ENCODE measurements around the gene SWT1. TPM values are rescaled to one million over a fixed set of nuclear protein-coding genes. Genes with fewer than 3 reads are reported as not detected.

The SWT1 gene
- total RNA-seq, 6 experiments from 2014 or later = 1.7 to 2.5 (median 2.1) TPM

DNA sequence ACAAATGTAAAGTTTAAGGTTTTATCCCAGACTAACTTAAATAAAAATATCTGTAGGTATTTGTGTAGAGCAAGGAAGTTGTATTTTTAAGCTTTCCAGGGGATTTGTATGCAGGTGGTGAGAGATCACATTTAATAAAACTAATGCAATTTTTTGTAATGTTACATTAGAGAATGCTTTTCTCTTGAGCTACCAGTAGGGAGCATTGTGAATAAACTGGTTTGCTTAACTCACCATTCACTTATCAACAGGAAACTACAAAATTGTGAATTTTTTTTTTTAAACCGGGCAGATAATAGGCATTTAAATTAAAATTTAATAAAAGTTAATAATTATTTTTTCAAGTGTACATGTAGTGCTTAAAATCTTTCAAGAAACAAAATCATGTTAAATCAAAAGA lies 81.5 kb downstream of the SWT1 start:
- Mint-ChIP-seq H3K4me3 (no peak overlapping the region), H3K27me3 (ENCODE audit: insufficient read depth) (0 out of 2 replicates have a peak, but pooled peaks cover 2% of the 10 kb centered on the region), H3K4me1 (ENCODE audit: low read depth) (0 out of 2 replicates have a peak, but pooled peaks cover 4% of the 10 kb centered on the region), H3K36me3 (ENCODE audit: low read depth) (peaks cover 5% of the 10 kb centered on the region; the same call in 1 of the 2 replicates), H3K9me3 (no peaks in the 10 kb centered on the region), H3K27ac (no peak overlapping the region)
- TF ChIP-seq, protein P1, sequence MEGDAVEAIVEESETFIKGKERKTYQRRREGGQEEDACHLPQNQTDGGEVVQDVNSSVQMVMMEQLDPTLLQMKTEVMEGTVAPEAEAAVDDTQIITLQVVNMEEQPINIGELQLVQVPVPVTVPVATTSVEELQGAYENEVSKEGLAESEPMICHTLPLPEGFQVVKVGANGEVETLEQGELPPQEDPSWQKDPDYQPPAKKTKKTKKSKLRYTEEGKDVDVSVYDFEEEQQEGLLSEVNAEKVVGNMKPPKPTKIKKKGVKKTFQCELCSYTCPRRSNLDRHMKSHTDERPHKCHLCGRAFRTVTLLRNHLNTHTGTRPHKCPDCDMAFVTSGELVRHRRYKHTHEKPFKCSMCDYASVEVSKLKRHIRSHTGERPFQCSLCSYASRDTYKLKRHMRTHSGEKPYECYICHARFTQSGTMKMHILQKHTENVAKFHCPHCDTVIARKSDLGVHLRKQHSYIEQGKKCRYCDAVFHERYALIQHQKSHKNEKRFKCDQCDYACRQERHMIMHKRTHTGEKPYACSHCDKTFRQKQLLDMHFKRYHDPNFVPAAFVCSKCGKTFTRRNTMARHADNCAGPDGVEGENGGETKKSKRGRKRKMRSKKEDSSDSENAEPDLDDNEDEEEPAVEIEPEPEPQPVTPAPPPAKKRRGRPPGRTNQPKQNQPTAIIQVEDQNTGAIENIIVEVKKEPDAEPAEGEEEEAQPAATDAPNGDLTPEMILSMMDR (IDR thresholded peaks at IDR 0.05) = peak; percentile 71
- DNase-seq = no peak

DNA sequence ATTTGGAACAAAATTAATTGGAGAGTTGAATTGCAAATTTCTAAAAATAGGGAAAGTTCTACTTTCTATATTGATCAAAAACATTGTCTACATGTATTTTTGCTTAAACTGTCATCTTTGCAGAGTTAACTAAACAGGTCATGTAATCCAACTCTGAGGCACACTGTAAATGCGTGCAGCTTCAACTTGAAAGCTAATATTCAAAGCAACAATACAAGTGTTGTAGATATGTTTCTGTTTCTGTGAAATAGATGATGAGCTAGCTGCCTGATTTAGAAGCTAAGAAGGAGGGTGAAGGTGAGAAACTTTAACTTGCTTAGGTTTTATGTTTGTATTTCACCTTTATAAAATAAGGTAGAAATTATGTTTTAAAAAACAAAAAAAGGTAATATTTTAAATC lies 82.9 kb downstream of the SWT1 start:
- Mint-ChIP-seq H3K4me3 (no peak overlapping the region), H3K27me3 (ENCODE audit: insufficient read depth) (0 out of 2 replicates have a peak, but pooled peaks cover 2% of the 10 kb centered on the region), H3K4me1 (ENCODE audit: low read depth) (peaks cover 13% of the 10 kb centered on the region), H3K27ac (no peak overlapping the region), H3K36me3 (ENCODE audit: low read depth) (peaks cover 5% of the 10 kb centered on the region; the same call in 1 of the 2 replicates), H3K9me3 (no peaks in the 10 kb centered on the region)
- TF ChIP-seq, protein P1 (IDR thresholded peaks at IDR 0.05) = no peak
- no peak for DNase-seq

DNA sequence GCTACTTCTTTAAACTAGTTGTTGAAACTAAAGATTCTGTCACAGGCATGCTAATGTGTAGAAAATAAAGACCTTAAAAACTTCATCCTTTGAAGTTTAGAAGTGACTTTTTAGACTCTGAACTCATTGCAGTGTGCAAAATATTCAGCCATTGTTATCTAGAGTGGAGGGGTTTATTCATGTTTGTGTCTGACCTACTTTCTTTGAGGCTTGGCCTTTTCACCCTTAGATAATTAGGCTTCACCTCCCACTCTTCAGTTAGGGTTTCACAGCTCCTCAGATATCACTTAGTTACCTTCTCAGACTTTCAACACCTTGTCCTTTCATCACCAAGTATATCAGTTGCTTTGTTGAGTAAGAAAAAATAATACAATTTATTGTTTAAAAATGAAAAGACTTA lies 84.2 kb downstream of the SWT1 start:
- TF ChIP-seq, protein P1 (IDR thresholded peaks at IDR 0.05) = no peak
- Mint-ChIP-seq H3K27ac (no peak overlapping the region), H3K9me3 (no peaks in the 10 kb centered on the region), H3K27me3 (ENCODE audit: insufficient read depth) (0 out of 2 replicates have a peak, but pooled peaks cover 2% of the 10 kb centered on the region), H3K4me3 (no peak overlapping the region), H3K36me3 (ENCODE audit: low read depth) (peaks cover 5% of the 10 kb centered on the region; the same call in 1 of the 2 replicates), H3K4me1 (ENCODE audit: low read depth) (peaks cover 26% of the 10 kb centered on the region)
- DNase-seq = no peak

DNA sequence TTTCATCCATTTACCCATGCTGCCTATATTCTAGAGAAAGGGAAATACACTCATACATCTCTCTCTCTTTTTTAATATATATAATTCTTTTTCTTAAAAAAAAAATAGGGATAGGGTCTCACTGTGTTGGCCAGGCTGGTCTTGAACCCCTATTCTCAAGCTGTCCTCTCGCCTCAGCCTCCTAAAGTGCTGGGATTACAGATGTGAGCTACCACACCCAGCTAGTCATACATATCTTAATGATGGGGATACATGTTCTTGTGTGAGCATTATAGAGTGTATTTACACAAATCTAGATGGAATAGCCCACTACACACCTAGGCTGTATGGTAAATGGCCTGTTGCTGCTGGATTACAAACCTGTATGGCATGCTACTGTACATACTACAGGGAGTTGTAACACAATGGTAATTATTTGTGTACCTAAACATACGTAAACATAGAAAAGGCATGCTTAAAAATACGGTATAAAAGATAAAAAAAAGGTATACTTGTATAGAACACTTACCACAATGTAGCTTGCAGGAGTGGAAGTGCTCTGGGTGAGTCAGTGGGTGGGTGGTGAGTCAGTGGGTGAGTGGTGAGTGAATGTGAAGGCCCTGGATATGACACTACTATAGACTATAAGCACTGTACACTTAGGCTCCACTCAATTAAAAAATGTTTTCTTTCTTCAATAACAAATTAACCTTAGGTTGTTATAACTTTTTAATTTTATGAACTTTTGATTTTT lies 87.2 kb downstream of the SWT1 start:
- H3K27me3 Mint-ChIP-seq (ENCODE audit: insufficient read depth) = 0 out of 2 replicates have a peak, but pooled peaks cover 2% of the 10 kb centered on the region
- no peaks in the 10 kb centered on the region for H3K36me3 Mint-ChIP-seq (ENCODE audit: low read depth)
- TF ChIP-seq, protein P1 (IDR thresholded peaks at IDR 0.05) = no peak
- peak; percentile 83 for DNase-seq
- H3K9me3 Mint-ChIP-seq = no peaks in the 10 kb centered on the region
- H3K4me1 Mint-ChIP-seq (ENCODE audit: low read depth) = peaks cover 32% of the 10 kb centered on the region
- H3K4me3 Mint-ChIP-seq = no peak overlapping the region
- 0 out of 2 replicates have a peak overlapping the region, but pooled peaks have one; percentile 21 for H3K27ac Mint-ChIP-seq

DNA sequence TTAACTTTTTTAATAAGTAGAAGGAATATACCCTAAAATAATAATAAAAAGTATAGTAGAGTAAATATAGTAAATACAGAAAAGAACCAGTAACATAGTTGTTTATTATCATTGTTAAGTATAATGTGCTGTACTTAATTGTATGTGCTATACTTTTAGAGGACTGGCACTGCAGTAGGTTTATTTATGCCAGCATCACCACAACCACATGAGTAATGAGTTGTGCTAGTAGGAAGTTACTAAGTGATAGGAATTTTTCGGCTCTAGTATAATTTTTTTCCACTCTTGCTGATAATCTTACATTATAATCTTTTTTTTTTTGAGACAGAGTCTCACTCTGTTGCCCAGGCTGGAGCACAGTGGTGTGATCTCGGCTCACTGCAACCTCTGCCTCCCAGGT lies 88.5 kb downstream of the SWT1 start:
- peak overlapping the region; percentile 52; the same call in 1 of the 2 replicates for H3K27ac Mint-ChIP-seq
- peaks cover 32% of the 10 kb centered on the region for H3K4me1 Mint-ChIP-seq (ENCODE audit: low read depth)
- DNase-seq = peak; percentile 55
- H3K4me3 Mint-ChIP-seq = no peak overlapping the region
- no peaks in the 10 kb centered on the region for H3K36me3 Mint-ChIP-seq (ENCODE audit: low read depth)
- TF ChIP-seq, protein P1 (IDR thresholded peaks at IDR 0.05) = no peak
- no peaks in the 10 kb centered on the region for H3K9me3 Mint-ChIP-seq
- H3K27me3 Mint-ChIP-seq (ENCODE audit: insufficient read depth) = no peaks in the 10 kb centered on the region
